GM12801 (cell line): ENCODE data around the gene SPSB4.

Experiments used
- CTCF ChIP-seq: IDR thresholded peaks from one replicate; pipeline ENCODE4 v1.5.1; 2011; ENCODE audit warnings: control low read depth; ENCODE audit not compliant: insufficient read length; ENCODE audit errors: extremely low read depth

Gene SPSB4

GRCh38 chr3:141065258-141065657, 14.1 kb downstream of the SPSB4 start:
- TF ChIP-seq CTCF, result no peak

- no peak for TF ChIP-seq CTCF
Observed at GRCh38 chr3:141065841-141066805, 15.0 kb downstream of the SPSB4 start.

- TF ChIP-seq CTCF, result no peak
Observed at GRCh38 chr3:141067206-141067974, 16.2 kb downstream of the SPSB4 start.

- TF ChIP-seq CTCF, result no peak
Observed at GRCh38 chr3:141070229-141070628, 19.1 kb downstream of the SPSB4 start.

- no peak for TF ChIP-seq CTCF
Observed at GRCh38 chr3:141070727-141071357, 19.7 kb downstream of the SPSB4 start.

GRCh38 chr3:141071681-141072260, 20.6 kb downstream of the SPSB4 start:
- TF ChIP-seq CTCF, result no peak

- no peak for TF ChIP-seq CTCF
Observed at GRCh38 chr3:141072950-141073349, 21.8 kb downstream of the SPSB4 start.
